ENCODE results near the gene PPP1R12A. TPM values are rescaled to one million over a fixed set of nuclear protein-coding genes. Genes with fewer than 3 reads are reported as not detected.

PPP1R12A gene
- total RNA-seq, 1 experiment from 2014 or later: 84.9 TPM

DNA sequence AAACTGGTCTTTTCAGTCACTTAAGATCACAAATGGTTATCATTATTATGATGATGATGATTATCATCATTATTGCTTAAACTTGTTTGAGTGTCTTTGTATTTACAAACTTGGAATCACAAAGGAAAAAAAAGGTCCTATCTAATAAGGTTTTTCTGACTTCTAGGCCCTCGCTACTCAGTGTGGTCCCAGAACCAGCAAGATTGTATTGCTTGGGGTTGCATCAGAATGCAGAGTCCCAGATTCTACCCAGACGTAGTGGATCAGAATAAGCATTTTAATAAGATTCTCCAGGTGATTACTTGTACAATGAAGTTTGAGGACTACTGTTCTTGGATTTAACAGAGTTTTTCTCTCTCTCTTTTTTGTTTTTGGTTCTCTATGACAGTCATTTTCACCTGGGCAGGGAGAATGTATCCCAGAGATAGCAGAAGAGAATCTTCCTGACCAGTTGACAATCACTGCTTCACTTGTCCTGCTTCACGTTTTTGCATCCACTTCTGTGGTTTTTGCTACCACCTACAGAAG is 29.3 kb upstream of the PPP1R12A start:
- Histone ChIP-seq H3K4me1 (ENCODE audit: low read length) (no peaks in the 10 kb centered on the region), H3K27me3 (ENCODE audit: low read length) (peaks cover 2% of the 10 kb centered on the region; the same call in 1 of the 2 replicates), H3K9me3 (ENCODE audit: low read length) (no peaks in the 10 kb centered on the region), H2AFZ (ENCODE audit: low read length) (no peak overlapping the region), H4K20me1 (ENCODE audit: insufficient read depth, low read depth, low read length) (no peaks in the 10 kb centered on the region), H3K4me2 (ENCODE audit: low read depth, low read length, poor library complexity, severe bottlenecking) (no peak overlapping the region), H3K9me2 (replicated peaks; ENCODE audit: insufficient read depth, low read length) (no peaks in the 10 kb centered on the region), H3K27ac (ENCODE audit: low read length) (no peak overlapping the region), H3K79me2 (ENCODE audit: low read length) (no peaks in the 10 kb centered on the region), H3K9ac (ENCODE audit: low read length) (no peak overlapping the region), H3K36me3 (ENCODE audit: insufficient read depth, low read length) (no peaks in the 10 kb centered on the region), H3K4me3 (ENCODE audit: low read length) (no peak overlapping the region)
- no peak for DNase-seq

DNA sequence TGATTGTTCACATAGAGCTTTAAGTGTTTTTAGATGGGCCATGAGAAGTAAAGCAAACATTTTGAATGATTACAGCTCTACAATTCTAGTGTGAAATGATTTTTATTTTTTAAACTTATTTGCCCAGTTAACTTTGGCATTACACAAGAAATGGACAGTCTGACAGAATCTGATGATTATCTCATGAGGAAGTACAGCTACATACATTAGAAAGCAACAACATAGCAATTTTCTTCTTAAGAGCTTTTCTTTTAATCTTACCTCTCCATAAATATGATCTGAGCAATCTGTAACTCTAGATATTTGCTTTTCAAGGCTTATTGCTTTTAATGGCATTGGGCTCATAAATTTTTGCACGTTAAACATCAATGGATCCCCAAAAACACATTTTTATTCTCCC is 26.5 kb upstream of the PPP1R12A start:
- no peaks in the 10 kb centered on the region for H3K9me3 ChIP-seq (ENCODE audit: low read length)
- no peak overlapping the region for H3K4me2 ChIP-seq (ENCODE audit: low read depth, low read length, poor library complexity, severe bottlenecking)
- no peaks in the 10 kb centered on the region for H3K4me1 ChIP-seq (ENCODE audit: low read length)
- H3K27ac ChIP-seq (ENCODE audit: low read length): no peak overlapping the region
- H3K4me3 ChIP-seq (ENCODE audit: low read length): no peak overlapping the region
- H3K9ac ChIP-seq (ENCODE audit: low read length): no peak overlapping the region
- no peaks in the 10 kb centered on the region for H3K36me3 ChIP-seq (ENCODE audit: insufficient read depth, low read length)
- no peak overlapping the region for H2AFZ ChIP-seq (ENCODE audit: low read length)
- H3K79me2 ChIP-seq (ENCODE audit: low read length): no peaks in the 10 kb centered on the region
- no peaks in the 10 kb centered on the region for H4K20me1 ChIP-seq (ENCODE audit: insufficient read depth, low read depth, low read length)
- no peaks in the 10 kb centered on the region for H3K9me2 ChIP-seq (replicated peaks; ENCODE audit: insufficient read depth, low read length)
- no peak for DNase-seq
- H3K27me3 ChIP-seq (ENCODE audit: low read length): no peaks in the 10 kb centered on the region; the same call in 1 of the 2 replicates

DNA sequence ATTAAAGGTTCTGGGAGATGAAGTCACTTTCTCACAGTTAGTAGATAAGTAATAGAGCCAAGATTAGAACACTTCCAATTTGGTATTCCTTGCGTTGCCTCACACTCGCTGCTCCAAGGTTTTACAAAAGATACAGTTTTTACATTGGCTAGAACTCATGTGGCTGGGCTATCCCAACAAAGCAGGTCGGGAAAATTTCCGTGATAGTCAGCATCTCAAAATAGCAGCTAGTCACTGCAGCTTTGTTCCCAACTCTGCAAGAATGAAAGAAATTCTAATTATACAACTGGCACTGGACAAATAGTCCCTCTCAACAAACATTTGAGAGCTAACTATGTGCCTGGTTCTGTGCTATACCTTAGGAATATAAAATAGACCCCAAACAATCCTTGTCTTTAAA is 24.6 kb upstream of the PPP1R12A start:
- DNase-seq: no peak
- Histone ChIP-seq H3K27me3 (ENCODE audit: low read length) (no peaks in the 10 kb centered on the region; the same call in 1 of the 2 replicates), H3K9me3 (ENCODE audit: low read length) (no peaks in the 10 kb centered on the region), H3K79me2 (ENCODE audit: low read length) (no peaks in the 10 kb centered on the region), H4K20me1 (ENCODE audit: insufficient read depth, low read depth, low read length) (no peaks in the 10 kb centered on the region), H3K4me2 (ENCODE audit: low read depth, low read length, poor library complexity, severe bottlenecking) (no peak overlapping the region), H3K4me1 (ENCODE audit: low read length) (no peaks in the 10 kb centered on the region), H3K36me3 (ENCODE audit: insufficient read depth, low read length) (no peaks in the 10 kb centered on the region), H3K9me2 (replicated peaks; ENCODE audit: insufficient read depth, low read length) (no peaks in the 10 kb centered on the region), H3K27ac (ENCODE audit: low read length) (no peak overlapping the region), H3K9ac (ENCODE audit: low read length) (no peak overlapping the region), H3K4me3 (ENCODE audit: low read length) (no peak overlapping the region), H2AFZ (ENCODE audit: low read length) (no peak overlapping the region)

DNA sequence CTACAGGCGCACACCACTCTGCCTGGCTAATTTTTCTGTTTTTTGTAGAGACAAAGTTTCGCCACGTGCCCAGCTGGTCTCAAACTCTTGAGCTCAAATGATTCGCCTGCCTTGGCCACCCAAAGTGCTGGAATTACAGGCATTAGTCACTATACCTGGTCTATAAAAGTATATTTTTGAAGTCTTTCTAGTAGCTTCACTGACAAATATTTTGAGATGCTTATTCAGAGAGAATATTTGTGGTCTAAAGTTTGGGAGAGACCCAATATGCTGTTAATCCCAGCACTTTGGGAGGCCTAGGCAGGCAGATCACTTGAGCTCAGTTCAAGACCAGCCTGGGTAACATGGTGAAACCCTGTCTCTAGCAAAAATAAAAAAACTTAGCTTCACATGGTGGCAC is 22.0 kb upstream of the PPP1R12A start:
- Histone ChIP-seq H3K36me3 (ENCODE audit: insufficient read depth, low read length) (no peaks in the 10 kb centered on the region), H3K9me3 (ENCODE audit: low read length) (no peaks in the 10 kb centered on the region), H3K79me2 (ENCODE audit: low read length) (no peaks in the 10 kb centered on the region), H3K27me3 (ENCODE audit: low read length) (no peaks in the 10 kb centered on the region; the same call in 1 of the 2 replicates), H3K4me1 (ENCODE audit: low read length) (no peaks in the 10 kb centered on the region), H3K4me3 (ENCODE audit: low read length) (no peak overlapping the region), H3K9me2 (replicated peaks; ENCODE audit: insufficient read depth, low read length) (no peaks in the 10 kb centered on the region), H2AFZ (ENCODE audit: low read length) (no peak overlapping the region), H4K20me1 (ENCODE audit: insufficient read depth, low read depth, low read length) (no peaks in the 10 kb centered on the region), H3K4me2 (ENCODE audit: low read depth, low read length, poor library complexity, severe bottlenecking) (no peak overlapping the region), H3K9ac (ENCODE audit: low read length) (no peak overlapping the region), H3K27ac (ENCODE audit: low read length) (no peak overlapping the region)
- no peak for DNase-seq

DNA sequence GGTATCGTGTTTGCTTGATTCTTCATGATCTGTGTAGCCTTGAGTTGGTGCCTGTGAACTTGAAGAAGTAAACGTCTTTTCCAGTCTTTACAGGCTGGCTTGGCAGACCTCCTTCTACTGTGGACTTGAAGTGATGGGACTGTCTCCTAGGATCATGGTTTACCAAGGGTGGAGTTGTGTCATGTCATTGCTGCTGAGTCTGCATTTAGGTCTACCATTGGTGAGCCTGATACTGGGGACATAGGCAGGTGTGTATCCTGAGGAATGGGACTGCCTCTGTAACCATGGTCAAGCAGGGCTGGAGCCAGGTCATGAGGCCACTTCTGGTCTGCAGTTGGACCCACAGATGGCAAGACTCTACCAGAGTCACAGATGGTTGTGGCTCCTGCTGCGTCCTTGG is 20.7 kb upstream of the PPP1R12A start:
- Histone ChIP-seq H3K9me2 (replicated peaks; ENCODE audit: insufficient read depth, low read length) (no peaks in the 10 kb centered on the region), H3K36me3 (ENCODE audit: insufficient read depth, low read length) (no peaks in the 10 kb centered on the region), H3K79me2 (ENCODE audit: low read length) (no peaks in the 10 kb centered on the region), H3K27ac (ENCODE audit: low read length) (no peak overlapping the region), H3K9ac (ENCODE audit: low read length) (no peak overlapping the region), H3K4me3 (ENCODE audit: low read length) (no peak overlapping the region), H3K9me3 (ENCODE audit: low read length) (no peaks in the 10 kb centered on the region), H3K27me3 (ENCODE audit: low read length) (no peaks in the 10 kb centered on the region; the same call in 1 of the 2 replicates), H4K20me1 (ENCODE audit: insufficient read depth, low read depth, low read length) (no peaks in the 10 kb centered on the region), H2AFZ (ENCODE audit: low read length) (no peak overlapping the region), H3K4me1 (ENCODE audit: low read length) (no peaks in the 10 kb centered on the region), H3K4me2 (ENCODE audit: low read depth, low read length, poor library complexity, severe bottlenecking) (no peak overlapping the region)
- no peak for DNase-seq

DNA sequence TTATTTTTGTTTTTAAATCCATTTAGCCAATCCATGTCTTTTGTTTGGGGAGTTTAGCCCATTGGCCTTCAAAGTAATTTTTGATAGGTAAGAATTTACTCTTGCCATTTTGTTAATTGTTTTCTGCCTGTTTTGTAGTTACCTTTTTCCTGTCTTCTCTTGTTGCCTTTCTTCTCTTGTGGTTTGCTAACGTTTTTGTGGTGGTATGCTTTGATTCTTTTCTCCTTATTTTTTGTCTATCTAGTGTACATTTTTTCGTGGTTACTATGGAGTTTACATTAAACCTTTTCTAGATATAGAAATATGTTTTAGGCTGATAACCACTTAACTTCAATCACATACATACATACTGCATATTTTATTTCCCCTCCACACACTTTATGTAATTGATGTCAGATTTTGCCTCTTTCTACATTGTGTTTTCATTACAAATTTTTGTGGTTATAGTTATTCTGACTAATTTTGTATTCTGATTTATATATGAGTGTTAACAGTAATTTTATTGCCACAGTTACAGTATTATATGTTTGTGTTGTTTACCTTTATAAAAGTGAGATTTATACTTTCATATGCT is 19.2 kb upstream of the PPP1R12A start:
- H3K27ac ChIP-seq (ENCODE audit: low read length): no peak overlapping the region
- DNase-seq: no peak
- no peaks in the 10 kb centered on the region for H3K4me1 ChIP-seq (ENCODE audit: low read length)
- H3K4me2 ChIP-seq (ENCODE audit: low read depth, low read length, poor library complexity, severe bottlenecking): no peak overlapping the region
- H3K9me2 ChIP-seq (replicated peaks; ENCODE audit: insufficient read depth, low read length): no peaks in the 10 kb centered on the region
- no peak overlapping the region for H3K9ac ChIP-seq (ENCODE audit: low read length)
- no peak overlapping the region for H2AFZ ChIP-seq (ENCODE audit: low read length)
- no peaks in the 10 kb centered on the region; the same call in 1 of the 2 replicates for H3K27me3 ChIP-seq (ENCODE audit: low read length)
- no peak overlapping the region for H3K4me3 ChIP-seq (ENCODE audit: low read length)
- no peaks in the 10 kb centered on the region for H4K20me1 ChIP-seq (ENCODE audit: insufficient read depth, low read depth, low read length)
- H3K79me2 ChIP-seq (ENCODE audit: low read length): no peaks in the 10 kb centered on the region
- no peaks in the 10 kb centered on the region for H3K36me3 ChIP-seq (ENCODE audit: insufficient read depth, low read length)
- H3K9me3 ChIP-seq (ENCODE audit: low read length): no peaks in the 10 kb centered on the region

DNA sequence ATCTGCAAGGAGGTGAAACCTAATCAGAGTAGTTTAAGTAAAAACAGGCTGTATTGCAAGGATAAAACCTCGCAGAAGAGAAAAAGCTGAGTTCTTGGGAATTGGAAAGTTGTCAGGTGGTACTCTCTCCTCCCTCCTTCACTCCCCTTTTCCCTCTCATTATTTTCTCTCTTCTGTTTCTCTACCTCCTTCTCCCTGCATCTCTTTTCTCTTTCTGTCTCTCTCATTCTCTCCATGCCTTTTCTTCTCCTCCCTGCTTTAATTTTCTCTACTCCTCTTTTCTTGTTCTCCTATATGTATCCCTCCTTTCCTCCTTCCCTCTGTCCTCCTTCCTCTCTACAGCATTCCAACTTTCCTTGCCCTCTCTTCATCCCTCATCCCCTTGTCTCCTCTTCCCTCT is 14.2 kb upstream of the PPP1R12A start:
- no peaks in the 10 kb centered on the region for H3K9me3 ChIP-seq (ENCODE audit: low read length)
- no peaks in the 10 kb centered on the region for H3K9me2 ChIP-seq (replicated peaks; ENCODE audit: insufficient read depth, low read length)
- no peaks in the 10 kb centered on the region for H4K20me1 ChIP-seq (ENCODE audit: insufficient read depth, low read depth, low read length)
- DNase-seq: no peak
- H3K36me3 ChIP-seq (ENCODE audit: insufficient read depth, low read length): no peaks in the 10 kb centered on the region
- H3K27ac ChIP-seq (ENCODE audit: low read length): no peak overlapping the region
- no peaks in the 10 kb centered on the region for H3K27me3 ChIP-seq (ENCODE audit: low read length)
- no peak overlapping the region for H3K4me3 ChIP-seq (ENCODE audit: low read length)
- no peak overlapping the region for H3K9ac ChIP-seq (ENCODE audit: low read length)
- no peaks in the 10 kb centered on the region for H3K4me1 ChIP-seq (ENCODE audit: low read length)
- H3K79me2 ChIP-seq (ENCODE audit: low read length): no peaks in the 10 kb centered on the region
- no peak overlapping the region for H3K4me2 ChIP-seq (ENCODE audit: low read depth, low read length, poor library complexity, severe bottlenecking)
- no peak overlapping the region for H2AFZ ChIP-seq (ENCODE audit: low read length)

DNA sequence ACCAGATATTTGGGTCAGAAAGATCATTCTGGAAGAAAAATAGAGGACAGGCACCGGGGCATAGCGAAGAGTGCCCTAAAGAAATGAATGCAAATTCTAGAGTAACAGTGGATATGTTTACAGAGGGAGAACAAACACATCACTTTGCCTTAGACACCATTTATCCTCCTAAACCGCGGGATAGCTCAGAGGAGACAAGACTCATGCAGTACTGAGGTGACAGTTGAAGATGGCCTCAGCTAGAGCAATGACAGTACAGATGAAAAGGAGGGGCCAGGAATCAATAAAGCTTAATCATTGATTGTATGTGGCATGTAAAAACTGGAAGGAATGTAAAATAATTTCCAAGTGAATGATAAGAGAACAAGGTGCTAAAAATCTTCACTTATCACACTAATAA is 10.5 kb upstream of the PPP1R12A start:
- no peak overlapping the region for H2AFZ ChIP-seq (ENCODE audit: low read length)
- no peaks in the 10 kb centered on the region for H3K4me1 ChIP-seq (ENCODE audit: low read length)
- no peaks in the 10 kb centered on the region for H4K20me1 ChIP-seq (ENCODE audit: insufficient read depth, low read depth, low read length)
- no peak overlapping the region for H3K27ac ChIP-seq (ENCODE audit: low read length)
- H3K36me3 ChIP-seq (ENCODE audit: insufficient read depth, low read length): no peaks in the 10 kb centered on the region
- H3K27me3 ChIP-seq (ENCODE audit: low read length): no peaks in the 10 kb centered on the region
- no peaks in the 10 kb centered on the region for H3K79me2 ChIP-seq (ENCODE audit: low read length)
- H3K4me2 ChIP-seq (ENCODE audit: low read depth, low read length, poor library complexity, severe bottlenecking): no peak overlapping the region
- H3K4me3 ChIP-seq (ENCODE audit: low read length): no peak overlapping the region
- no peaks in the 10 kb centered on the region for H3K9me3 ChIP-seq (ENCODE audit: low read length)
- H3K9me2 ChIP-seq (replicated peaks; ENCODE audit: insufficient read depth, low read length): no peaks in the 10 kb centered on the region
- no peak overlapping the region for H3K9ac ChIP-seq (ENCODE audit: low read length)
- no peak for DNase-seq

All from Karpas-422 (cell line).